ENCODE measurements around the gene SYCP2L. TPM values are rescaled to one million over a fixed set of nuclear protein-coding genes. Genes with fewer than 3 reads are reported as not detected.
"Not testable (repeated sequence)": the region's sequence is repeated elsewhere in the genome, so short reads cannot be mapped to it uniquely, and the experiment has no call there.

Gene SYCP2L
- total RNA-seq, 1 donor from 2014 or later, result 0.36 TPM

DNA sequence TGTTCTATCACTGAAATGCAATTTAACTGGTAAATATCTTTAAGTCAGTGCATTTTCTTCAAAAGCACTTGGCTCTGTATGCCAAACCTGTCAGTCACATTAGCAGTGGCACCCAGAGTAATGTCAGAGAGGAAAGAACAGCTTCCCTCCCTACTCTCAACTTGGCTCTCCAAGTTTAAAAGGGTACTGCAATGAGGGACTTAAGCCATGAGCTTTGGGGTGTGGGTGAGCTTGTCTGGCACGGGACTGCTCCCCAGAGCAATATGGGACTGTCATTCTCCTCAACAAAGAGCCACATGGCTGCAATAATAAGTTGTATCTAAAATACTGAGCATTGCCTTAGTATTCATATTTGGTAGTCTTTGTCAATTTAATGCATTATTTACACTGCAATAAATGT, 9.0 kb upstream of the SYCP2L start:
- intact Hi-C loops (cut with micrococcal nuclease), result no loop called here

DNA sequence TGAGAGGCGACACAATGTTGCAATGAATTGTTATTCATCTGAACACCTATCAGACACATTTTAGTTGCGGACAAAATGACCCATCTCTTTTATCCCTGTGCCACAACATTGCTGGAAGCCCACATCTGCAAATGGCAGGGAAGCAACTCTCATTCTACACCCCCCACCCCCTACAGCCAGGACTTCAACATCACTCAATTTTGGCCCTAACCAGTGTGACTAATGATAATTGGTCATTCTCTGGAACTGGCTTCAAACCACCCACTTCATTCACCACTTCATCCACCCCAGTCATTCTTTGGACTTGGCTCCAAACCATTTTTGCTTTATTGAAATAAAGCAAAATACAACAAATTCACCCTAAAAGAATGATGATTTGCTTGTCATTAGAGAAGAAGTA, 6.5 kb upstream of the SYCP2L start:
- intact Hi-C loops (cut with micrococcal nuclease), result loop anchor here (5.0 kb wide), 1 partner anchor 463 kb away; the partner anchor contains the start of gene TFAP2A

- intact Hi-C loops (cut with micrococcal nuclease), result loop anchor here (5.0 kb wide), 1 partner anchor 465 kb away; the partner anchor contains the start of gene TFAP2A
Observed at GRCh38 chr6:10882253-10882630, 4.6 kb upstream of the SYCP2L start.

GRCh38 chr6:10882657-10883171, 4.1 kb upstream of the SYCP2L start:
- intact Hi-C loops (cut with micrococcal nuclease), result loop anchor here (5.0 kb wide), 1 partner anchor 465 kb away; the partner anchor contains the start of gene TFAP2A

DNA sequence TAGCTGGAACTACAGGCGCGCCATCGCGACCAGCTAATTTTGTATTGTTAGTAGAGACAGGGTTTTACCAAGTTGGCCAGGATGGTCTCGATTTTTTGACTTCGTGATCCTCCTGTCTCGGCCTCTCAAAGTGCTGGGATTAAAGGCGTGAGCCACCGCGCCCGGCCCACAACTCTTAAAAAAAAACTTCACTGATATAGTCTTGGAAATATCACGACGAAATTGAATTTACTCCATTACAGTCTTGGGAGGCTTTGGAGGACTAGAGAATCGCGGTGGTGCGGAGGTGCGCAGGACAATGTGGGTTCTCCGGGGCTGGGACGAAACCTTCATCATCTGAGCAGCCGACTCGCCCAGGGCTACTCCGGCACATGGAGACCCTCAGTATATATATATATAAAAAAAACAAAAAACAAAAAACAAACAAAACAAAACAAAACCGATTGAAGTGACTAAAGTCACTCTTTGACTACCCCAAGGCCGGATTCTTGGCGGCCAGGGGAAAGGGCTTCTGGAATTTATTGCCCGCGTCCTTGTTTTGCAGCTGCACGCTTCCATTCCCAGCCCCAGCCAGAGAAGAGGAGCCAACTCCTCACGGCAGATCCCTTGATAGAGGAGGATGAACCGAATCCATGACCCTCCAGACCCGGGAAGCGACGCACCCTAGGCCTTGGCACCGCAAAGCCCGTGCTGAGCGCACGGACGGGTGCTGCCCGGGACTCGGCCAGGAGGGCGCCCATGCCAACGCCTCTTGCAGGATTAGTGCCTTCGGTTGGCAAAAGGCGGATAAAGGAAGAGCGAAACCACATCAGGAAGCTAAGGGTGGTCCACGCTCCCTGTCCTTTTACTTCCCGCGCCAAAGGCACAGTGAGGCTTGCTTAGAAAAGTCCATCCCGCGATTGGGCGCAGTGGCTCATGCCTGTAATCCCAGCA, 3.3 kb upstream of the SYCP2L start:
- intact Hi-C loops (cut with micrococcal nuclease), result loop anchor here (5.0 kb wide), 1 partner anchor 466 kb away; the partner anchor contains the start of gene TFAP2A

- intact Hi-C loops (cut with micrococcal nuclease), result loop anchor here (5.0 kb wide), 1 partner anchor 467 kb away; the partner anchor contains the start of gene TFAP2A
Observed at GRCh38 chr6:10884245-10884972, 2.4 kb upstream of the SYCP2L start.

GRCh38 chr6:10886365-10886690, 524 bp upstream of the SYCP2L start:
- intact Hi-C loops (cut with micrococcal nuclease), result not testable (repeated sequence)

- intact Hi-C loops (cut with micrococcal nuclease), result no loop called here
Observed at GRCh38 chr6:10890151-10890550, 3.3 kb downstream of the SYCP2L start.

- intact Hi-C loops (cut with micrococcal nuclease), result no loop called here
Observed at GRCh38 chr6:10891960-10892359, 5.1 kb downstream of the SYCP2L start.

DNA sequence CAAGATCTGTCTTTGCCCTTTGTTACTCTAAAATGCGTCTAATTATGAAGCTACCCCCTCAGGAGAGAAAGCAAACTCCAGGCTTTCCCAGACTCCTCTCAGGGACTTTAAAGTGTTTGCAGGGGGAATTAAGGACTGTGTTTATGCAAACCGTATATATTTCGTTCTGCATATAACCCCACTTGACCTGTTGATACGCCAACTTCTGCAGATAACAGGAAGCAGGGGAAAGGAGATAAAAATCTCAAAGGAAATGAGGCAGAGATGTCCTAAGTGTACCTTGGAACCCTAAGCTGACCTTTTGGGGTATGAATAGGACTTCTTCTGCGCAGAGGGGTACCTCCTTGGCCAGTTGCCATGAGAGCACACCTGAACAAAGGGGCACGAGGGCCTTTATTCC, 8.1 kb downstream of the SYCP2L start:
- intact Hi-C loops (cut with micrococcal nuclease), result no loop called here

GRCh38 chr6:10896691-10897090, 9.8 kb downstream of the SYCP2L start:
- intact Hi-C loops (cut with micrococcal nuclease), result no loop called here

GRCh38 chr6:10901770-10902169, 14.9 kb downstream of the SYCP2L start:
- intact Hi-C loops (cut with micrococcal nuclease), result no loop called here

GRCh38 chr6:10904015-10904414, 17.2 kb downstream of the SYCP2L start:
- intact Hi-C loops (cut with micrococcal nuclease), result no loop called here

DNA sequence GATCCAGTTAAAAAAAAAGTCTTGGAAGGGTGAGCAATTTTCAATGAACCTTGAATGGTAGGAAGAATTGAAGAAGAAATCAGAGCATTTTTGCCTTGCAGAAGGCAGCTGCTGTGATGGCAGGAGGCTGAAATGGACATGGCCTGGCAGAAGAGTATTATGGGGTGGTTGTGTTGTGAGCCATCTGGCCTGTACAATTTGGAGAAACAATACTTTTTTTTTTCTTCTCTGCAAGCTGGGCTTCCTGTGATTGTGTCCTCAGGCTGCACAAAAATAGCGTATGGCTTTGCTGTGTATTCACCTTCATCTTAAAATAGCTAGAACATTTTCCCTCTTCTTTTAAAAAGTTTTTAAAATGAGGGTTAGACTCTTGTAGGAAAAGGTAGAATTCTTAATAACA, 21.4 kb downstream of the SYCP2L start:
- intact Hi-C loops (cut with micrococcal nuclease), result no loop called here

GRCh38 chr6:10919520-10919919, 32.7 kb downstream of the SYCP2L start:
- intact Hi-C loops (cut with micrococcal nuclease), result not testable (repeated sequence)

- intact Hi-C loops (cut with micrococcal nuclease), result no loop called here
Observed at GRCh38 chr6:10933126-10933525, 46.3 kb downstream of the SYCP2L start.

DNA sequence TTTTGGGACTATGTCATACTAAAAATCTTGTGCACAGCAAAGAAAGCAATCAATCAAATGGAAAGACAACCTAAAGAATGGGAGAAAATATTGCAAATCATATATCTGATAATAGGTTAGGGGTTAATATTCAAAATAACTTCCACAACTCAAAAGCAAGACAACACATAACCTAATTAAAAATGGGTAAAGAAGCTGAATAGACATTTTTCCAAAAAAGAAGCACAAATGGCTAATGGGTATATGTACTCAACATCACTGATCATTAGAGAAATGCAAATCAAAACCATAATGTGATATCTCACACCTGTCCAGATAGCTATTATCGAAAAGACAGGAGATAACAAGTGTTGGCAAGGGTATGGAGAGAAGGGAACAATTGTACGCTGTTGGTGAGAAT, 53.0 kb downstream of the SYCP2L start:
- intact Hi-C loops (cut with micrococcal nuclease), result no loop called here

DNA sequence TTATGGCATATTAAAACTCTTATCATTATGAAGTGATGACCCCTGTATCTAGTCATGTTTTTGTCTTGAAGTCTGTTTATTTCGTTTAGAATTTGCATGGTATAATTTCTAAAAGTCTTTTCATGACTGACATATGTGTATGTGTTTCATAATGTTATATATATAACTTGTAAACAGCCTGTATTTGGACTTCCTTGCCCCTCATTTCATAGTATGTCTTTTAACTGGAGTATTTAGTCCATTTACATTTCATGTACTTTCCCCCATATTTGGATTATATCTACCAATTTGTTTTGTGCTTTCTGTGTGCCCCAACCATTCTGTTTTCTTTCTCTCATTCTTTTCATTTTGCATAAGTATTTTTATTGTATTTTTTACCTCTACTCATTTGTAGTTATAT, 59.0 kb downstream of the SYCP2L start:
- intact Hi-C loops (cut with micrococcal nuclease), result no loop called here

DNA sequence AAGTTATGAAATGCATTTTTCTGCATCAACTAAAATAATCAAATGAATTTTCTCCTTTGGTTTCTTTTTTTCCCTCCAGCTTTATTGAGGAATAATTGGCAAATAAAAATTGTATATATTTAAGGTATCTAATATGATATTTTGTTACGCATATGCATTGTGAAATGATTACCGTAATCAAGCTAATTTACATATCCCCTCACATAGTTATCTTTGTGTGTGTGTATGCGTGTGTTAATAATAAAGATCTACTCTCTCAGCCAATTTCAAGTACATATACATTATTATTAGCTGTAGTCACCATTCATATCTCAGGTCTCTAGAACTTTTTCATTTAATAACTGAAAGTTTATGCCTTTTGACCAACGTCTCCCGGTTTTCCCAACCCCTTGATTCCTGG, 61.1 kb downstream of the SYCP2L start:
- intact Hi-C loops (cut with micrococcal nuclease), result no loop called here

DNA sequence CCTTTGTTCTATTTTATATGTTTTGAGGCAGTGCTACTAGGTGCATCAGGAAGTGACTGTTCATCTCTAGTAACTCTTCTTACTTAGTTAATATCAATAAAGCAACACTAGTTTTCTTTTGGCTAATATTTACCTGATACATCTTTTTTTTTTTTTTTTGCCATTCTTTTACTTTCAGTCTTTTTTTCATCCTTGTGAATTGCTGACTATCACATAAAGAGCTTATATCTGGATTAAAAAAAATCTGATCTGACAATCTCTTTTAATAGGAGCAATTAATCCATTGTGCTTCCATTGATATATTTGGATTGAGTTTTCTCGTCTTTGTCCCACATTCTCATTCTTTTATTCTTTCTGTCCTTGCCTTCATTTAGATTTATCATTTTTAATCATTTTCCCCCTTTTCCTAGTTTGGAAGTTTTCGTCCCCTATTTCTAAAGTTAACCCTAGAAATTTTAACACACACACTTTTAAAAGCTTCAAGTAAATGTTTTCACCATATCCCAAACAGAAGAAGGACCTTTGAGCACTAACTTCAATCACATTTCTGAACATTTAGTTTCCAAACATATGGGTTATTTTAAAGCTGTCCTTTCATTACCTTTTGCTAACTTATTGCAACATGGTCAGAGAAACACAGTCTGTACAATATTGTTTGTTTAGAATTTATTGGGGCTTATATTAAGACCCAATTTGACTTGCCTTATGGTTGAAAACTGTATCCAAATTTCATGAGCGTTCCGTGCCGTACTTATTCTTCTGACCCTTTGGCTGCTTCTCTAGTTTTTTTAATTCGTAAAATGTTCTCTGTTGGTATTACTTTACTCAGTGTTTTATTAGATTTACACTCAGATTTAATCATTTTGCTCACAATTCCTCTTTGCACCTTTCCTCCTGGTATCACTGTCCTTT, 63.0 kb downstream of the SYCP2L start:
- intact Hi-C loops (cut with micrococcal nuclease), result loop anchor here (2.0 to 10.0 kb wide), 2 partner anchors 547 to 625 kb away; no protein-coding TSS in a partner anchor
